Stomach (tissue), 9 donors: ENCODE data around the gene KLK12. TPM values are rescaled to one million over a fixed set of nuclear protein-coding genes. Genes with fewer than 3 reads are reported as not detected.
A peak's percentile ranks its signal among the peaks of the same experiment; 100 is the strongest.

Experiments used
- DNase-seq, 2 donors: peaks; one replicate each; pipeline versions ENCODE4 v3.0.0 to v3.0.0-alpha.2; 2013 to 2019
- H3K27ac ChIP-seq, 5 donors: fragments of 200-600 bp in 4 of 5; sonication (generic) in 4 of 5; one replicate each; pipeline ENCODE4 v1.5.1; 2013 to 2019; ENCODE audit warnings: mild to moderate bottlenecking in 1 of 5, moderate library complexity in 1 of 5
- H3K27me3 ChIP-seq, 3 donors: fragments of 200-600 bp; sonication (generic); one replicate each; pipeline ENCODE4 v1.5.1; 2017 to 2019; ENCODE audit warnings: mixed run types in 1 of 3
- H3K36me3 ChIP-seq, 4 donors: fragments of 200-600 bp; sonication (generic); 1 replicate in 3 of 4; 2 replicates in 1 of 4; pipeline ENCODE4 v1.5.1; 2016 to 2019
- H3K4me1 ChIP-seq, 4 donors: fragments of 200-600 bp; sonication (generic); one replicate each; pipeline ENCODE4 v1.5.1; 2016 to 2019
- H3K4me3 ChIP-seq, 4 donors: fragments of 200-600 bp; sonication (generic) in 3 of 4; one replicate each; pipeline ENCODE4 v1.5.1; 2016 to 2019; ENCODE audit warnings: mild to moderate bottlenecking in 1 of 4
- H3K9me3 ChIP-seq, 4 donors: fragments of 200-600 bp; sonication (generic); one replicate each; pipeline ENCODE4 v1.5.1; 2016 to 2019
- EP300 ChIP-seq: sonication (generic); formaldehyde crosslinking; IDR thresholded peaks from one replicate; pipeline ENCODE4 v1.6.1; 2017; ENCODE audit warnings: antibody characterized with exemption
- POLR2A ChIP-seq, 4 donors: fragments of 450-650 bp; IDR thresholded peaks; one replicate each; pipeline ENCODE4 v1.6.1; 2016; ENCODE audit warnings: antibody characterized with exemption in 4 of 4, control low read depth in 2 of 4, mild to moderate bottlenecking in 1 of 4, moderate library complexity in 1 of 4
- POLR2AphosphoS5 ChIP-seq, 3 donors: sonication (generic); formaldehyde crosslinking; IDR thresholded peaks; one replicate each; pipeline ENCODE4 v1.6.1; 2016; ENCODE audit warnings: antibody characterized with exemption in 3 of 3
- WGBS, 5 donors: extraction: QIAGEN DNeasy Blood & Tissue Kit in 3 of 5; methylation state at CpG; one replicate each; pipeline versions ENCODE4 v1.1.5 to v1.1.7; 2013 to 2018; 5-methylcytosine and 5-hydroxymethylcytosine counted together
- intact Hi-C: fragments of 100-400 bp; cut with DNase I; formaldehyde crosslinking; loops from one replicate; pipeline ENCODE4 v1.15.1; 2023; ENCODE audit warnings: low total_unique reads
- polyA plus RNA-seq, 3 donors: library from polyadenylated mRNA; stranded (reverse); fragments of 200-250 nt; gene quantifications; one replicate each; pipeline ENCODE4 v1.2.3, GENCODE V29; 2013
- total RNA-seq, 5 donors: library from RNA; depleted of rRNA; stranded (reverse); fragments of >200 nt; gene quantifications; one replicate each; pipeline versions ENCODE4 v1.1.0 to v1.2.3, GENCODE V29; 2014 to 2016
- TF ChIP-seq, protein P1 (sequence below), 7 experiments: fragments of 450-650 bp in 4 of 7; fragments of 200-600 bp in 3 of 7; sonication (generic) in 3 of 7; IDR thresholded peaks; one replicate each; pipeline ENCODE4 v1.5.1; 2016 to 2019; ENCODE audit warnings: antibody characterized with exemption in 7 of 7, control low read depth in 2 of 7, mild to moderate bottlenecking in 1 of 7
- donor health status: healthy with polysubstance abuse.
- donor health status: Bipolar disorder and iron deficiency.
- donor health status: healthy.

Gene KLK12
- total and polyA plus RNA-seq, 8 donors: 2.0 to 26.5 TPM; not detected in 6

DNA sequence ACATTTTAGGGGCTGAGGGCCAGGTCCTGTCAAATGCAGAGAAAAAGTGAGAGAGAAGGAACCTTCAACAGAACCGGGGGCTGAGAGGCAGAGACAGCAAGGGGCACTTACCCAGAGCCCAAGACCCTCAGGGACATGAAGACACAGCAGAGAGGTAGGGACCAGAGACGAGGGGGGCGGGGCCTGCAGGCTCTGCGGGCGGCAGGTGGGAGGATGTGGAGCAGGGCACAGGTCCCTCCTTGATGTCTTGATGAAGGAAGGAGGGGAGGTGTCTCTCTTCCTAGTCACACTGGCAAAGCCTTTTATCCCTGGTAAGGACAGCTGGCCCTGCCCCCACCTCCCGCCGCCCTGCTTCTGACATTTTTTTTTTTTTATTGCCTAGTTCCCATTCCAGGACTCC lies 47.8 kb upstream of the KLK12 start, which contains the start of gene KLK14:
Gene KLK14 (minus strand): TSS at position 277 of the 400 bp plus-strand sequence. CDS start 273 bp downstream, at position 4.
- no peak for TF ChIP-seq EP300
- no peak for TF ChIP-seq POLR2A (IDR thresholded peaks at IDR 0.05)
- no peak for TF ChIP-seq POLR2AphosphoS5 (IDR thresholded peaks at IDR 0.05)
- TF ChIP-seq, protein P1, sequence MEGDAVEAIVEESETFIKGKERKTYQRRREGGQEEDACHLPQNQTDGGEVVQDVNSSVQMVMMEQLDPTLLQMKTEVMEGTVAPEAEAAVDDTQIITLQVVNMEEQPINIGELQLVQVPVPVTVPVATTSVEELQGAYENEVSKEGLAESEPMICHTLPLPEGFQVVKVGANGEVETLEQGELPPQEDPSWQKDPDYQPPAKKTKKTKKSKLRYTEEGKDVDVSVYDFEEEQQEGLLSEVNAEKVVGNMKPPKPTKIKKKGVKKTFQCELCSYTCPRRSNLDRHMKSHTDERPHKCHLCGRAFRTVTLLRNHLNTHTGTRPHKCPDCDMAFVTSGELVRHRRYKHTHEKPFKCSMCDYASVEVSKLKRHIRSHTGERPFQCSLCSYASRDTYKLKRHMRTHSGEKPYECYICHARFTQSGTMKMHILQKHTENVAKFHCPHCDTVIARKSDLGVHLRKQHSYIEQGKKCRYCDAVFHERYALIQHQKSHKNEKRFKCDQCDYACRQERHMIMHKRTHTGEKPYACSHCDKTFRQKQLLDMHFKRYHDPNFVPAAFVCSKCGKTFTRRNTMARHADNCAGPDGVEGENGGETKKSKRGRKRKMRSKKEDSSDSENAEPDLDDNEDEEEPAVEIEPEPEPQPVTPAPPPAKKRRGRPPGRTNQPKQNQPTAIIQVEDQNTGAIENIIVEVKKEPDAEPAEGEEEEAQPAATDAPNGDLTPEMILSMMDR (IDR thresholded peaks at IDR 0.05): no peak
- H3K27ac ChIP-seq: no peak within 1 kb of the TSS
- H3K27me3 ChIP-seq: peaks cover 0 to 30% (median 3%) of the 10 kb centered on the region in 3 donors
- H3K4me3 ChIP-seq: no peak within 1 kb of the TSS
- no peaks in the 10 kb centered on the region for H3K4me1 ChIP-seq
- 25 to 45% (median 35%) methylated on average over 7 of the region's 7 CpGs for WGBS, 5 donors
- H3K9me3 ChIP-seq: no peaks in the 10 kb centered on the region
- no peaks in the 10 kb centered on the region for H3K36me3 ChIP-seq
- intact Hi-C loops: no loop called here
- DNase-seq: no peak

- Histone ChIP-seq H3K27me3 (peaks cover 0 to 30% (median 3%) of the 10 kb centered on the region in 3 donors), H3K4me1 (no peaks in the 10 kb centered on the region), H3K9me3 (no peaks in the 10 kb centered on the region), H3K27ac (no peak overlapping the region), H3K4me3 (no peak overlapping the region), H3K36me3 (no peaks in the 10 kb centered on the region)
- WGBS, 5 donors: 85 to 93% (median 88%) methylated on average over 7 to 14 of the region's 14 CpGs
- TF ChIP-seq EP300: no peak
- TF ChIP-seq, protein P1 (IDR thresholded peaks at IDR 0.05): no peak
- no peak for TF ChIP-seq POLR2AphosphoS5 (IDR thresholded peaks at IDR 0.05)
- no peak for TF ChIP-seq POLR2A (IDR thresholded peaks at IDR 0.05)
- DNase-seq: no peak
- intact Hi-C loops: no loop called here
Measured at GRCh38 chr19:51081476-51081875, 46.7 kb upstream of the KLK12 start.

DNA sequence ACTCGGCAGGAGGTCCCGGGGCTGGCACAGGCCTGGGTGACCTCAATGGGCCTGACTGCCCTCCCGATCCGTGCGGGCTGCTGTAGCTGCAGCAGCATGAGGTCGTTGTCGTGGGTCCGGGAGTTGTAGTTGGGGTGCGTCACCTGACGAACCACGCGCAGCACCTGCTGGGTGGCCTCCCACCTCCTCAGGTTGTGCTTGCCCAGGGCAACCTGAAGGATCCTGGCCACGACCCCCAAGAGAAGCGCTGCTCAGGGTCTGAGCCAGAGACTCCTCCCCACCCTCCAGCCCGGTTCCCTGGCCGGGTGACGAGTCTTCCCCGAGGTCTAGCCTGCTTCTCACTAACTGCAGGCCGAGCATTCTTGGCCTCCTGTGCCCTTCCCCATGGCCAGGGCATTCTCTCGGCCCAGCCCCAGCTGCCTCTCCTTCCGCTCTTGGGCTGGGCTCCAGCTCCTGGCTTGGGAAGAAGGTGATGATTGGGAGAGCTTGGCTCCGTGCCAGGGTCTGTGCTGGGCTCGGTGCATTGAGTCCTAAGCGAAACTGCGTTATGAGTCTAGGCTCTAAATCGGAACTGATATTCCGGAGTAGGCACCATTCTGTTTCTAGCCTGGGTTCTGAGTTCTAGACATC lies 44.8 kb upstream of the KLK12 start:
- peaks cover 0 to 30% (median 3%) of the 10 kb centered on the region in 3 donors for H3K27me3 ChIP-seq
- WGBS, 5 donors: 67 to 76% (median 71%) methylated on average over 18 to 27 of the region's 27 CpGs
- H3K27ac ChIP-seq: no peak overlapping the region
- TF ChIP-seq POLR2A (IDR thresholded peaks at IDR 0.05) (no peak), POLR2AphosphoS5 (IDR thresholded peaks at IDR 0.05) (no peak), EP300 (no peak)
- TF ChIP-seq, protein P1 (IDR thresholded peaks at IDR 0.05): no peak
- intact Hi-C loops: no loop called here
- DNase-seq: peak in 1 of 2 donors; percentile 72
- no peak overlapping the region for H3K4me3 ChIP-seq
- H3K36me3 ChIP-seq: no peaks in the 10 kb centered on the region
- no peaks in the 10 kb centered on the region for H3K4me1 ChIP-seq
- H3K9me3 ChIP-seq: no peaks in the 10 kb centered on the region

DNA sequence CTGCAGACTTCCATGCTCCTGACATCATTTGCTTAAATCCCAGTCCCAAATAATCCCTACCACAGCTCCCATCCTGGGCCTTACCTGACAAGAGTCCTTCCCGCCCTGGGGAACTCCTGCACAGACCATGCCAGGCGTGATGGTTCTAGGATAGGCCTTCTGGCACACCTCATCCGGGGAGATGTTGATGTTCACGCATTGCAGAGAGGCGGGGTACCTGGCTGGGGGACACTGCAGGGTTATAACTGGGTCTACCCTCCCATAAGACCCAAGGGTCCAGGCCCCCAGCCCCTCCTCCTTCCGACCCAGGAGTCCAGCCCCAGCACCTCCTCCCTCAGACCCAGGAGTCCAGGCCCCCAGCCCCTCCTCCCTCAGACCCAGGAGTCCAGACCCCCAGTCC lies 43.9 kb upstream of the KLK12 start:
- H3K36me3 ChIP-seq: no peaks in the 10 kb centered on the region
- peaks cover 0 to 22% (median 3%) of the 10 kb centered on the region in 3 donors for H3K27me3 ChIP-seq
- no peak for DNase-seq
- 83 to 94% (median 89%) methylated on average over 6 of the region's 6 CpGs for WGBS, 5 donors
- H3K4me3 ChIP-seq: no peak overlapping the region
- intact Hi-C loops: no loop called here
- peaks cover 0 to 8% (median 4%) of the 10 kb centered on the region in 4 donors for H3K9me3 ChIP-seq
- no peak overlapping the region for H3K27ac ChIP-seq
- TF ChIP-seq, protein P1 (IDR thresholded peaks at IDR 0.05): no peak
- no peak for TF ChIP-seq POLR2A (IDR thresholded peaks at IDR 0.05)
- no peak for TF ChIP-seq POLR2AphosphoS5 (IDR thresholded peaks at IDR 0.05)
- TF ChIP-seq EP300: no peak
- H3K4me1 ChIP-seq: no peaks in the 10 kb centered on the region
